Islet precursor cell (in vitro differentiated cells): ENCODE data around the gene ZBTB16.
A peak's percentile ranks its signal among the peaks of the same experiment; 100 is the strongest.
"Not testable (repeated sequence)": the region's sequence is repeated elsewhere in the genome, so short reads cannot be mapped to it uniquely, and the experiment has no call there.

Experiments
- DNase-seq: peaks from one replicate; pipeline ENCODE4 v3.0.0-alpha.2; 2018

The ZBTB16 gene

DNA sequence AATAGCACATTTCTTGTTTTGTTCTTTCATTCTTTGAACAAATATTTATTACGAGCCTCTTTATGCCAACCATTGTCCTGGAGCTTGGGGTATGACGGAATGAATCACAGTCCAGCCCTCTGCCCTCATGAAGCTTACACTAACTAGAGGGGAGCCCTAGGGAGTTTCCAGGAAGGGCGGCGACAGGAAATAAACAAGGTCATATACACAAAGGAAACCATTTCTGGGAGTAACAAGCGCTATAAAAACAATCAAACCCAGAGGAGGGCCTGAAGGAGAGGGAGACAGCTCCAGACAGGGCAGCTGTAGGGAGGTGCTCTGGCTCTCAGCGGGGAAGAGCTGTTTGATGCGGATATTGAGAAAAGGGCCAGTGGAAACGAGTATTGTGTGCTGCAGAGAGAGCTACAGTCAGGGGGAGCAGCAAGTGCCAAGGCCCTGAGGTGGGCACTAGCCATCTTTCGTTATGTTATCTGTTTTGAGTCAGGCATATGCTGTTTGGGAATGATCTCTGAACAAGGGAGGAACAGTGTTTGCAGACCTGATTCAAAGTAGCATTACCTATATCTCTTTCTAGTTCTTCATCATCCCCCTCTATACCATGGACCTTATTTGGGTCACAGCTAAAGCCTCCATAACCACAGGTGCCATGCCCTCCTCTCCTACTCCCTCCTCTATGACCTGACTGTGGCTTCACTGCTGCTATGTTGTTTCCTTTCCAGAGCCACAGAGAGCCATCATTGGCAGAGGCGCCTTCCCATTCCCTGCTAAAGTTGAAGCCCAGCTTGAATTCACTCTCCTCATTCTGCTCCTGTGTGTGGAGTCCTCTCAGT, 15.3 kb upstream of the ZBTB16 start:
- DNase-seq: peak; percentile 33

DNA sequence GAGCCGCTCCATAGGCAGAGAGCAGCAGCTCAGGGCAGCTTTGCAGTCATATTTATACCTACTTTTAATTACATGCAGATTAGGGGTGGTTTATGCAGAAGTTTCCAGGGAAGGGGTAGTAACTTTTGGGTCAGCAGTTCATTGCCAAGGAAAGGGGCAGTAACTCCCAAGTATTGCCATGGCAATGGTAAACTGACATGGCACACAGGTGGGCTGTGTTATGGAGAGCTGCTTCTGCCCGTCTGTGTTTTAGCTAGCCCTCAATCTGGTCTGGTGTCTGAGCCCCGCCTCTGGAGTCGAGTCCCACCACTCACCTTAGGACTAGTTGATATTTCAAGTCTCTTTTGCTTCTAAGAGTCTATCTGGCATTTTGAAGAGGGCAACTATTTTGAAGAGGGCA, 12.2 kb upstream of the ZBTB16 start:
- no peak for DNase-seq

DNA sequence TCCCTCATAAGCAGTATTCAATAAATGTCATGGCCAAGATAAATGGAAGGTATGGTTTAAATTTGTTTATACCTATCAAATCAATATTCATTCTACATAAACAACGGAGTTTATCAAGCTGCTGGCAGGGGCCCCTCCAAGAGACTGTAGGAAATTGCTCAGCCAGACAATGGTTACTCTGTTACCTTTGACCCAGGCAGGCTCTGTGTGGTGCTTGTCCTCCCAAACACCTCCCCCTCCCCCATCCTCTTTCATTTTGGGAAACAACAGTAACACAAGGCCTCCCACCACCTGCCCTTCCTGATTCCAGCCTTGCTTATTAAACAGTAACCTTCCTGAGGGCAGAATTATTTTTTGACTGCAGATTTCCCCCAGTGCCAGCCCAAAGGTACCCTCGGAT, 10.5 kb upstream of the ZBTB16 start:
- no peak for DNase-seq

- not testable (repeated sequence) for DNase-seq
Observed at GRCh38 chr11:114049766-114050165, 9.7 kb upstream of the ZBTB16 start.

DNA sequence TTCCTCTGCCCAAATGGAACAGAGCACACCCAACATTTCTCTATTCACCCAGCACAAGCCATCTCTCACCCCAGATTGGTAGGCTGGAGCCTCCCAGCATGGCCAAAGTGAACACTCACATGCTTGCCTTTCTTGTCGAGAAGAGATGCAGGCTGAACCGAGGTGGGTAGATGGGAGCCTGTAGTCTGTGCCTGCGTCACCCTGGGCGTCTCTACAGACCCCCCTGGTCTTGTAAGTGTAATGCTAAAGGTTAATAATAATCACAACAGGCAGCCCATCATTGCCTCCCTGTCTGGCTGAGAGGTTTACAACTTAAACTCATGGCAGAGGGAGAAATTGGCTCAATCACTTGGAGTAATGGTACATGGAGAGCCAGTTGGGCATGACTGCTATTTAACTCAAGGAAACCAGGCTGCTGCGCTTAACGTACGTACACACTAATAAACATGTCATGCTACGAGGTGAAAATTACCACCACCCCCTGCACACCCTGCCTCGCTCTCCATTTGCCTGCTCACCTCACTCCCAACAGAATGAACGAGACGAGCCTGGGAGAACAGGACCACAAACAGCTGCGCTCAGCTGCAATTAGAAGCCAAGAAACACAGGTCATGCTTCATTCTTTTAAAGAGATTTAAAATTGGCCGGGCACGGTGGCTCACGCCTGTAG, 9.1 kb upstream of the ZBTB16 start:
- DNase-seq: peak; percentile 35

GRCh38 chr11:114051558-114051957, 8.0 kb upstream of the ZBTB16 start:
- DNase-seq: no peak

DNA sequence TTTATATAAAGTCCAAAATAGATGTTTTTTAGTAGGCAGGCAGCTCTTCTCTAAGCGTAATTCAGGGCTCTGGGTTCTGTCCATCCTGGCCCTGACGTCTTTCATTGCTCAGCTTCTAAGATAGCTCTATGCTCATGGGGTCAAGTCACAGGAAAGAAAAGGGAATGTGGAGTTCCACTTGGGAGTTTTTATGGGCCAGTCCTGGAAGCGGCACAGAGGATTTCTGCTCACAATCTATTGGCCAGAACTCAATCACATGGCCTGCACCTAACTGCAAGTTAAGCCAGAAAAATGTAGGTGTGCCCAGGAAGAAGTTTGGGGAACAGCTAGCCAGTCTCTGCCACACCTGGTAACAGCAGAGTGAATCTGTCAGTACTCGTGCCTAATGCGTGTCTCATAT, 7.4 kb upstream of the ZBTB16 start:
- DNase-seq: peak; percentile 29

- no peak for DNase-seq
Observed at GRCh38 chr11:114053406-114053805, 6.1 kb upstream of the ZBTB16 start.

DNA sequence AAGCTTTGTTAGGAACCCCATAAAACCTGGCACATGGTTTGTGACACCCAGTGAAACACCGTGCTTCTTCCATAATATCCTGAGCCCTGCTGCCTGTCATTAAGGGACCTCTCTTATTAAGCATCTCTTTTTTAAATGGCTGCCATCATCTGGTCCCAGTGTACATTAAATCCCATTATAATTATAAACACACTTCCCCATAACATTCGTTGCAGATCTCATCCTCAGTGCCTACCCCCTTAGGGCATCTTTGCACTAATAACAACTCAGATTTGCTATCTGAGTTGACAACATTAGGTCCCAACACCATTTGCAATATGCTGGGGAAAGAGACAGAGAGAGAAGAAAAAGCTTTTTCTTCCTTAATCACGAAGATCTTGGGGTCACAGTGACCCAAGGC, 4.7 kb upstream of the ZBTB16 start:
- no peak for DNase-seq

DNA sequence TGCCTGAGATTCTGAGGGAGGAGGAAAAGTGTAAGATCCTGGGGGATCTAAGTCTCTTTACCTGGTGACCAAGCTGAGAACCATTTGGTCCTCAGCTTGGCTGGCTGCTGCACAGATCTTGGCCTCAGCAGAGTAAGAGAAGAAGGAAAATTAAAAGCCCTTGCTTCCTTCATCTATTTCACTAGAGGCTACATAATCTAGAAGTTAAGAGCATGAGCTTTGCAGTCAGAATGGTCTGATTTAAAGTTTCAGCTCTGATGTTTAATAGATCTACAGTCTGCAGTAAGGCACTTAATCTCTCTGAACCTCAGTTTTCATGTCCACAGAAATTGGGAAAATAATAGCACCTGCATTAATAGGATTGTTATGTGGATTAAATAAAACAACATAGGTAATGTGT, 3.1 kb upstream of the ZBTB16 start:
- DNase-seq: no peak

GRCh38 chr11:114057147-114057546, 2.4 kb upstream of the ZBTB16 start:
- DNase-seq: peak; percentile 25

- no peak for DNase-seq
Observed at GRCh38 chr11:114057605-114058004, 1.9 kb upstream of the ZBTB16 start.

DNA sequence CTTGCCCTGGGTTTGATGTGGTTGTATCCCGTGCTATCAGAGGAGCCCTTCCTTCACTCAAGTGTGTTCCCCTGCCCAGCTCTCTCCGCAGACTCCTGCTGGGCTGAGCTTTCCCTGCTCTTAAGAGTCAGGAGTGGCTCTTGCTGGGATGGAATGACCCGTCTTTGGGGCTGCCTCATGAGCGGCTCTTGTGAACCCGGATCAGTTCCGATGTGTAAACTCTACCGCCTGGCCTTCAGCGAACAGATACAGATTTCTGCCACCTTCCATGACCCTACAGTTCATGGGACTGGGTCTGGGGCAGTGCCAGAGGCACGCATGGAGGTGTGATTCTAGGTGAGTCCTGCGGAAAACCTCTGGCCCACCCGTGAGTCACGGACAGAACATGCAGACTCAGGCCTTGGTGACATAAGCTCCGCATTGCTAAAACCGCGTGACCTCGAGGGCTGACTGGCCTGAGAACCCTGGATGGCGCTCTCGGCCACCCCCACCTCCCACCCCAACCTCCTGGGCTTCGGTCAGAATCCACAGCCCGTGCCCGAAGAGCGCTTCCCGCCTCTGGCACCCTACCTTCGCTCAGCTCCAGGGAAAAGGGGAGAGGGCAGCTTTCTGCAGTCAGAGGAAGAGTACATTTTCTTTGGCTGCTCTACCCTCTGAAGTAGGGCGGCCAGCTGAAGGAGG, 1.3 kb upstream of the ZBTB16 start:
- peak; percentile 94 for DNase-seq

DNA sequence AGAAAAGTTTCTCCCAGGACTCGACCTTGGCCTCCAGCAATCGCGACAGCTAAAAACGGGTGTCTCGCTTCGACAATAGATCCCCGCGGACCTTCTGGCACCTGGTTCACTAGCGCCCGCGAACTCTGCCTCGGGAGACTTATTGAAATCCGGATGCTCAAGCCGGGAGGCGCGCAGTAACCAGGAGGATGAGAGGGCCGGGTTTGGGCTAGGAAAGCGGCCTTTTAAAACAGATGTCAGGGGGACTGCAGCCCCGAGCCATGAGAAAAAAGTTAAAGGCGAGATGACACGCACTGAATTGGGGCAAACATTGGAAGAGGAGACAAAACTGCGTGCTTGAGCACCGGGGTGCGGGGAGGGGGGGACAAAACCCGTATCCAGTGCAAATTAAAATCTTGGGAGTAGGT, 637 bp upstream of the ZBTB16 start:
- peak; percentile 64 for DNase-seq

- no peak for DNase-seq
Observed at GRCh38 chr11:114059984-114060391, 477 bp downstream of the ZBTB16 start.

GRCh38 chr11:114060392-114061047, 1.0 kb downstream of the ZBTB16 start:
- no peak for DNase-seq

GRCh38 chr11:114061048-114061680, 1.7 kb downstream of the ZBTB16 start:
- DNase-seq: peak; percentile 62

DNA sequence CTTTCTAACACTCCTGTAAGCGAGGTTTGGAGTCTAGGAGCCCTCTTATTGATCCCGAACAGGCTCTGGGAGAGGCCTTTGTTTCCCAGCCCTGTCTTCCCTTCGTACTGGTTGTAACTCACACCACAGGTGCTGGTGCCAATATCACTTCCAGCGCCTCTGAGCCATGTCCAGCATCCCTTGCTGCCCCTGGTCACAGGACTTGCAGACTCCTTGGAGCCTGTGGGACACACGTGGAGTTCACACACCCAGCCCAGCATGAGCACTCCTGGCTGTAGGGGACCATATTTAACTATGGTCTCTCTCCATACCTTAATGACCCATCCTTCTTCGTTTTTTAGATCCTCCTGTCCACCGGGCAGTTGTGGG, 2.2 kb downstream of the ZBTB16 start:
- DNase-seq: no peak

DNA sequence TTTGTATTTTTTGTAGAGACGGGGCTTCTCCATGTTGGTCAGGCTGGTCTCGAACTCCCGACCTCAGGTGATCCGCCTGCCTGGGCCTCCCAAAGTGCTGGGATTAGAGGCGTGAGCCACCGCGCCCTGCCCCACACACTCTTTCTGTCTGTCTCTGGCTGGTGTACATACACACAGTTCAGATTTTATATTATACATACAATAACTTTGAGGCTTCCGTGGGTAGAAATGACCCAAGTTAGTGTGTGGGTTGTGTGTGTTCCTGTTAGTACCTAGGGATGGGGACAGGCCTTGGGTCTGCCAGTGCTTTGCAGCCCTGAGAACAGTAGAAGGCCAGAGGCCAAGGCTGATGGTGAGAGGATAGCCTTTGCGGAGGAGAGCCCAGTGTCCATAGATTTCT, 2.8 kb downstream of the ZBTB16 start:
- no peak for DNase-seq

DNA sequence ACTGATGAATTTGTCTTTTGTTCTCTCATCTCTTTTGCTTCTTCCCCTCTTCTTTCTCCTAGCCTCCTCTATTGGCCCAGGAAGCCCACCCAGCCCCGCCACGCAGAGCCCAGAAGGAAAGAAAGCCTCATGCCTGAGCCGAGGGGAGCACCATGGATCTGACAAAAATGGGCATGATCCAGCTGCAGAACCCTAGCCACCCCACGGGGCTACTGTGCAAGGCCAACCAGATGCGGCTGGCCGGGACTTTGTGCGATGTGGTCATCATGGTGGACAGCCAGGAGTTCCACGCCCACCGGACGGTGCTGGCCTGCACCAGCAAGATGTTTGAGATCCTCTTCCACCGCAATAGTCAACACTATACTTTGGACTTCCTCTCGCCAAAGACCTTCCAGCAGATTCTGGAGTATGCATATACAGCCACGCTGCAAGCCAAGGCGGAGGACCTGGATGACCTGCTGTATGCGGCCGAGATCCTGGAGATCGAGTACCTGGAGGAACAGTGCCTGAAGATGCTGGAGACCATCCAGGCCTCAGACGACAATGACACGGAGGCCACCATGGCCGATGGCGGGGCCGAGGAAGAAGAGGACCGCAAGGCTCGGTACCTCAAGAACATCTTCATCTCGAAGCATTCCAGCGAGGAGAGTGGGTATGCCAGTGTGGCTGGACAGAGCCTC, 3.8 kb downstream of the ZBTB16 start:
- no peak for DNase-seq

- DNase-seq: no peak
Observed at GRCh38 chr11:114063829-114064201, 4.3 kb downstream of the ZBTB16 start.

DNA sequence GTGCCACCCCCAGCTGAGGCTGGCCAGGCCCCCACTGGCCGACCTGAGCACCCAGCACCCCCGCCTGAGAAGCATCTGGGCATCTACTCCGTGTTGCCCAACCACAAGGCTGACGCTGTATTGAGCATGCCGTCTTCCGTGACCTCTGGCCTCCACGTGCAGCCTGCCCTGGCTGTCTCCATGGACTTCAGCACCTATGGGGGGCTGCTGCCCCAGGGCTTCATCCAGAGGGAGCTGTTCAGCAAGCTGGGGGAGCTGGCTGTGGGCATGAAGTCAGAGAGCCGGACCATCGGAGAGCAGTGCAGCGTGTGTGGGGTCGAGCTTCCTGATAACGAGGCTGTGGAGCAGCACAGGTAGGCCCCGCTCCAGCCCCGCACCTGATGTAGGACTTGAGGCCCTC, 4.7 kb downstream of the ZBTB16 start:
- no peak for DNase-seq
